GM15510 (cell line): ENCODE measurements around the gene NRIP2.

Experiments
- POLR2A ChIP-seq: IDR thresholded peaks from 3 replicates; pipeline ENCODE4 v1.6.1; 2011; ENCODE audit warnings: borderline replicate concordance; ENCODE audit not compliant: insufficient read length; ENCODE audit errors: extremely low read depth

NRIP2 gene

GRCh38 chr12:2834581-2835491, at the start of gene NRIP2:
Gene NRIP2 (minus strand): TSS chr12:2835035. CDS start chr12:2834983, 52 bp downstream.
- no peak for TF ChIP-seq POLR2A

- no peak for TF ChIP-seq POLR2A
Observed at GRCh38 chr12:2879853-2880252, 45.0 kb upstream of the NRIP2 start.

- TF ChIP-seq POLR2A, result no peak
Observed at GRCh38 chr12:2877953-2878732, 43.3 kb upstream of the NRIP2 start.

- TF ChIP-seq POLR2A, result peak; percentile 86
Observed at GRCh38 chr12:2877047-2877952, 42.5 kb upstream of the NRIP2 start, which contains the start of the genes FOXM1 and RHNO1. Gene FOXM1 (minus strand): TSS chr12:2877174. CDS start chr12:2874478, 2,696 bp downstream. Gene RHNO1 (plus strand): TSS chr12:2877223. CDS start chr12:2885367, 8,144 bp downstream.

- no peak for TF ChIP-seq POLR2A
Observed at GRCh38 chr12:2876431-2877046, 41.7 kb upstream of the NRIP2 start.

- no peak for TF ChIP-seq POLR2A
Observed at GRCh38 chr12:2864198-2864597, 29.4 kb upstream of the NRIP2 start.

GRCh38 chr12:2862876-2863275, 28.0 kb upstream of the NRIP2 start:
- TF ChIP-seq POLR2A, result no peak

- TF ChIP-seq POLR2A, result no peak
Observed at GRCh38 chr12:2860170-2860569, 25.3 kb upstream of the NRIP2 start.

- TF ChIP-seq POLR2A, result no peak
Observed at GRCh38 chr12:2858944-2859421, 24.1 kb upstream of the NRIP2 start.

- TF ChIP-seq POLR2A, result no peak
Observed at GRCh38 chr12:2858334-2858733, 23.5 kb upstream of the NRIP2 start.

- no peak for TF ChIP-seq POLR2A
Observed at GRCh38 chr12:2857576-2857975, 22.7 kb upstream of the NRIP2 start.

GRCh38 chr12:2857021-2857431, 22.2 kb upstream of the NRIP2 start, which contains the start of gene TEX52:
Gene TEX52 (minus strand): TSS chr12:2857039. CDS start chr12:2857026, 13 bp downstream.
- no peak for TF ChIP-seq POLR2A

GRCh38 chr12:2856051-2856450, 21.2 kb upstream of the NRIP2 start:
- no peak for TF ChIP-seq POLR2A

- TF ChIP-seq POLR2A, result no peak
Observed at GRCh38 chr12:2855546-2855945, 20.7 kb upstream of the NRIP2 start.
